ENCODE data around the gene CSRP3.

Gene CSRP3

DNA sequence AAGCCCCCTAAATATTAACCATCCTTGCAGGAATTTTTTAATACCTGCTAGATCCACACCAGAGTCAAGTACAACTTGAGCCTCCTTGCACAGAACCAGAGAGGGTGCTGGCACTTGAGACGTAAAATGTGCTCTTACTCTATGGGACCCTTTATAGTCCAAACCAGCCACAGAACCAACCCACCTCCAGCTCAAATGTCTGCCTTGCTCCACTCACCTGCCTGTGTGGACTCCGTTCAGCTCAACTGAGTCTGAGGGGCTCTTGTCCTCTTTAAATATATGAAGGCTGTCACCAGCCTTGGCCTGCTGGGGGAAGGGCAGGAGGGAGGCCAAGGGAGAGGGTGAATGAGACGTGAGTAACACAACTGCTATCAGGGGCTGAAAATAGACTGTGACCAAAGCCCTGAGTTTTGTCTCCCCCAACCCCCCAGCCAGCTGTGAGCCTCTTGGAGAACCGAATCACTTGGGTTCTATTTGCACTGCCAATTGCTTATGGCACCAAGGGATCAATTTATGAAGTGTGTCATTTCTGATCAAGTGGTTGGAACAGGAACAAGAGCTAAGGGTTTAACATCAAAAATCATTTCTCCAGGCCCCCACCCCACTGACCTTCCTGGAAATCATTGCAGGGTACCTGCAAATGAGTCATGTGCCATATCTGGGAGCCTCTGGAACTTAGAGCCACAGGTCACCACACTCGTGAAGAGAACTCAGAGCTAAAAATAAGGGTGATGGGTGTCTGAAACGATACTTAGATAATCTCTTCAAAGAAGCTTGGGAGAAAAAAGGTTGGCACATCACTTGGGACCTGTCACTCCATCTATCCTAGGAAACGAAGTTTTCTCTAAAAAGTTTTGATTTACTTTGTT lies at the start of gene CSRP3:
Gene CSRP3, minus strand, starts transcription at position 247 of the 869 bp plus-strand sequence. CDS start 9,535 bp downstream, outside the sequence.
- no peak for DNase-seq
- in situ Hi-C loops (cut with MboI; ENCODE audit: low pct_unique_long_range_greater_than_20kb, low sequenced_read_pairs) = no loop called here

DNA sequence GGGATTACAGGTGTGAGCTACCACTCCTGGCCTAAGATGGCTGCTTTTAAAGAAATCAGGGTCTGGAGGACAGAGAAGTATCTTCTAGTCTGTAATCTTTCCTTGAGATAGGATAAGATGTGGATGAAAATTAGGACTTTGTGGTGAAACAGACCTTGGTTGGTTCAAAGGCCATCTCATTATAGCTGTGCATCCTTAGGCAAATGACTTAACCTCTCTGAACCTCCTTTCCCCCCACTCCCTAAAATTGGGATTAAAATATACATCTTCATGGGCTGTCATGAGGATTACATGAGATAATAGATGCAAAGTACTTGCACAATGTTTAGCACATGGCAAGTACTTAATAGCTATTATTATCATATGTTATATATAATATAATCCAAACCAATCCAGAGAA lies 49.8 kb upstream of the CSRP3 start:
- in situ Hi-C loops (cut with MboI; ENCODE audit: low pct_unique_long_range_greater_than_20kb, low sequenced_read_pairs) = no loop called here

DNA sequence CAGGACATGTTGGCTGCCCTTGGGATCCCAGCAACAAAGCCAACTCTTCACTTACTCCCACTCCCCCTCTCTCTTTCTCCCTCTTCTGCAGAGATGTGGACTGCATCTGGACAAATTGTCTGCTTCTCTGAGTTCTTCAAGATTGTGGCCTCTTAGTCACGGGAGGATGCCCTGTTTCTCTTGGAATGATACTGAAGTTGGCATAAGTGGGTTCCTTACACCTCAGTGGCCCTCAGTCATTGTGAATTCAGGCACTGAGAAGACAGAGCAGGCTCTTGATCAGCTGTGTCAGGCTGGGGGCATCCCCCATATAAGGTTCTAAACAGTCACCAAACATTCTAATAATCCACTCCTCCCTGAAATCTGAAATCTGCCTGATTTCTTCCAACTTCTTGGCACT lies 45.0 kb upstream of the CSRP3 start:
- no peak for DNase-seq
- in situ Hi-C loops (cut with MboI; ENCODE audit: low pct_unique_long_range_greater_than_20kb, low sequenced_read_pairs) = no loop called here

More for the DNA sequence above, 49.8 kb upstream of the CSRP3 start:
- DNase-seq = no peak

DNA sequence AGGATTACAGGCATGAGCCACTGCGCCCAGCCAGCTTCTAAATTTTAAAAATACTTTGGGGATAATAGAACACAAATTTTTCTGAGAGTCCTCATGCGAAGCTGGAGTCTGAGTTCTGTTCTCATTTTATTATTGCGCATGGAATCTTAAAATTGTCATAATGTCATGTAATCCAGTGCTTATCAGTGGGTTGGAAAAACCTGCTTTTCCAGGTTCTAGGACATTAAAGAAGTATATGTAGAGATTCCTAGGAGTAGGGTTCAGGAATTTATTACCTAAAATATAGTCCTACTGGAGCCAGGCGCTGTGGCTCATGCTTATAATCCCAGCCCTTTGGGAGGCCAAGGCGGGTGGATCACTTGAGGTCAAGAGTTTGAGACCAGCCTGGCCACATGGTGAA lies 43.6 kb upstream of the CSRP3 start:
- in situ Hi-C loops (cut with MboI; ENCODE audit: low pct_unique_long_range_greater_than_20kb, low sequenced_read_pairs) = no loop called here
- DNase-seq = no peak

DNA sequence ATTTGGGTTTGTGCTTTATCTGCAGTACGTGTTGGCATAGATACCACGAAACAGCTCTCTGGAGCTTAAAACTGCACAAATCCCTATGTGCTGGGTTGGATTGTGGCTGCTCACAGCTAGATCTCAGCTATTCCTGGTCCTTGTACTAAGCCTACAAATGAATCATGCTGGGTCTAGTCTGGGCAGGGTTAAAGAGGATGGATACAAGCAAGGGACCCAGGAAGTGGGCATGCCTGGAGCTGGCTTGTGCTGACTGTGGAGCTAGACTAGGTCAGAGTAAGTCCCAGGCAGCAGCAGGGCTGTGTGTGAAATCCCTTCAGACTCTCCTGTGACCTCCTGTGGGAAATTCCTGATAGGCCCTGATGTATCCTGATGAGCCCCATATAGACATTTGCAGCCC lies 42.8 kb upstream of the CSRP3 start:
- DNase-seq = no peak
- in situ Hi-C loops (cut with MboI; ENCODE audit: low pct_unique_long_range_greater_than_20kb, low sequenced_read_pairs) = no loop called here

DNA sequence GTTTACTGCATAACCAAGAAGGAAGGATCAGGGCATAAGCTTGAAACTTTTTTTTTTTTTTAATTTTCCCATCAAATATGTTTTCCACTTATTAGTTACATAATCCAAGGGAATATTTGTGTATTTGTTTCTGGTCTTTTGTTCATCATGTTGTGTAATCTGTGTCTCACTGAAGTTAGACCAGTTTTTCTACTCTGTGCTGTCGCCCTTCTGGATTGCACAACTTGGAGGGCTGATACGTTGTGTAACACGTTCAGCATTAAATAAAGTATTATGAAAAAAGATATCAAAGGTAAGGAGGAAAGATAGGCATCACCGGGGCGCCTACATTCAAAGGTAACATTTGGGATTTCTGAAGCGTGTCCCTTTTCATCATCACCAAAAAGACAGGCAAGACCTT lies 42.3 kb upstream of the CSRP3 start:
- in situ Hi-C loops (cut with MboI; ENCODE audit: low pct_unique_long_range_greater_than_20kb, low sequenced_read_pairs) = no loop called here
- DNase-seq = no peak

DNA sequence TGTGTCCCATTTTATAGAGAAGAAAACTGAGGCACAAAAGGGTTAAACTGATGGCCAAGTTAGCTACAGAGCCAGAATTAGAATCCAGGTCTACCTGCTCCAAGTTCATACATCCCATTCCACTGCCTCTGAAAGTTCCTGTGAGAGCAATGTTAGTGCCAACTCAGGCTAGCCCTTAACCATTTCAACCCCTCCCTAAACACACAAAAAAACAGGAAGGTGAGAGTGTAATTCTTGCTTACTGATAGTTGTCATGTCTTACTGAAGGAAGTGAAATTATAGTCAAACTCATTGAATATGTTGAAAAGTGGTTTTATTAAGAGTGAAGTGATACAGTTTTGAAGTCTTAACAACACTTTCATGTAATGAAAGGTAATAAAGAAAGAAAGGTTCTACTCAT lies 41.8 kb upstream of the CSRP3 start:
- in situ Hi-C loops (cut with MboI; ENCODE audit: low pct_unique_long_range_greater_than_20kb, low sequenced_read_pairs) = no loop called here
- no peak for DNase-seq

DNA sequence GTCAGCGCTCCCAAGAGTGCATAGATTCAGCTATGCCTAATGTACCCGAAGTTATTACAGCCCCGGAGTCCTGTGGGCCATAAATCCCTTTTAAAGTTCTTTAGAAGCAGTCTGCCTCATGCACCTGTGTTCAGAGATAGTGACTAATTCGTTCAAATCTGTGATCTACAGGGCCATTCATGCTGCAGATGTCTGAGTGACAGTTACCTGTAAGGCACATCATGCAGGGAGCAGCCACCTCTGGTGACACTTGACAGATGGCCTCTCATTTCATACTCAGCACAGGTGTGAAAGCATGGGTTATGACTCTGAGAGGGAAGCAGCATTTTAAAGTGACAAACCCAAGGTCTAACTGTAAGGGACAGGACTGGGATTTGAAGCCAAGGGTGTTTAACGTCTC lies 41.4 kb upstream of the CSRP3 start:
- no peak for DNase-seq
- in situ Hi-C loops (cut with MboI; ENCODE audit: low pct_unique_long_range_greater_than_20kb, low sequenced_read_pairs) = no loop called here

DNA sequence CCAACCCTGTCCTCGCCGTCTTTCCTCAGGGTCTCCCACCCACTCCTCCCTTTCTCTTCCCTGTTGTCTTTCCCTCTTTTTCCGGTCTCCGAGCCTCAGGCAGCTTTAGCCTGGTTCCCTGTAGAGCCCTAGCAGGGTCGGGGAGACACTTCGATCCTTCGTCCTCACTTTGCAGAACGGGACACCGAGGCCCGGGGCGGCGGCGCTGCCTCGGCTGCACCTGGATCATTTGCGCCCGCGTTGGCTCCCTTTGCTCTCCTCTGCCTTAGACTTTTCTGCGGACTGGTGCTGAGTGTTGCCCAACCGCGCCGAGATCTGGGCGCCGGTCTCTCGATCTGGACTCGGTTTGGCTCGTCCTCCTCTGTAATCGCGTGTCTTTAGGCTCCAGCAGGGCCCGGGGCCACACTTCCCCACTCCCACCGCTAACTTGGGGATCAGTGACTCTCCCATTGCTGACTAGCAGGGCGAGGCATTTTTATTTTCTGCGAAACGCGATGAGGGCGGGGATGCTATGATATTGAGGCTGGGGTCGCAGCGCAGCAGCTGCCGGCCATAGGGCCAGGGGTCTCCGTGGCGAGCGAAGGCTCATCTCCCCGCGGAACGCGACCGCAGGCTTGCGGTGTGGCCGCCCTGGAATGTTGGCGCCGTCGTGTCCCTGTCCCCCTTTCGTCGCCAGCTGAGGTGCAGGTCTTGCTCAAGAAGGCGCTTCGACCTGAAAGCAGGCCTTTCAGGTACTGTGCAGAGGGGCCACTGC lies 40.6 kb upstream of the CSRP3 start:
- in situ Hi-C loops (cut with MboI; ENCODE audit: low pct_unique_long_range_greater_than_20kb, low sequenced_read_pairs) = no loop called here
- no peak for DNase-seq

DNA sequence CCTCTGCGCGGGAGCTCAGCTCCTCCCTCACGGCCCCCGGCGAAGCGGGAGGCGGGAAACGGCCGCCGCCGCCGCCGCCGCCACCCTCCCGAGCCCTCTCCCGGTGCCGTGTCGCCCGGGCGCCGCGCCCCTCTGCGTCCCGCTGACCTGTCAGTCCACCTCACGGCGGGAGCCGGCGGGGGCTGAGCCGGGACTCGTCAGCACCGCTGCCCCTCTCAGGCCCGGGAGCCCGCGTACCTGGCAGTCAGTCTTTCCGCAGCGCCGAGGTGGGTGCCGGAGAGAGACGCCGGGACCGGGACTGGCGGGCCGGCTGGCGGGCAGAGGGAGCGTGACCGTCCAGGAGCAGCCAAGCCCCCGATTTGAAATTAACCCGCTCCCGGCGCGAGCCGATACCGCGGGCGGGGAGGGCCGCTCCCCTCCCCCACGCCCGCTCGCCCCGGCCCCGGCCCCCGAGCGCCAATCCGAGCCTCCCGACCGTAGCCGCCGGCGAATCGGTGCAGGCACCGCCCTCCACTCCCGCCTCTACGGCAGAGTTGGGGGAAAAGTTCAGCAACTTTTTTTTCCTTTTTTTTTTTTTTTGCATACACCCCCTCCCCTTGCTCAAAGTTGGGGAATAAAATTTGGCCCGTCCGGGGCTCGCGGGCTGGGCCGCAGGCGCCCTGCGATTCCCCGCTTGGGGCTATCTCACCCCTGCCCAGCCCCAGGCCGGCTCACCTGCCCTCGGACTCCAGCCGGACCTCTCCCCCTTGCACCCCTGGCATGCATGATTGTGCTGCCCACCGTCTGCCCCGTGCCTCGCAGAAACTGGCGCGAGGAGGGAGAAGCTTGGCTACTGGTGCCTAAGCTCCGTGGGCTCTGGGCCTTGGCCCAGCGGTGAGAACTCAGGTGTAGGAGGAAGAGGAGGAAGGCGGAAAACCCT lies 39.7 kb upstream of the CSRP3 start:
- in situ Hi-C loops (cut with MboI; ENCODE audit: low pct_unique_long_range_greater_than_20kb, low sequenced_read_pairs) = no loop called here

DNA sequence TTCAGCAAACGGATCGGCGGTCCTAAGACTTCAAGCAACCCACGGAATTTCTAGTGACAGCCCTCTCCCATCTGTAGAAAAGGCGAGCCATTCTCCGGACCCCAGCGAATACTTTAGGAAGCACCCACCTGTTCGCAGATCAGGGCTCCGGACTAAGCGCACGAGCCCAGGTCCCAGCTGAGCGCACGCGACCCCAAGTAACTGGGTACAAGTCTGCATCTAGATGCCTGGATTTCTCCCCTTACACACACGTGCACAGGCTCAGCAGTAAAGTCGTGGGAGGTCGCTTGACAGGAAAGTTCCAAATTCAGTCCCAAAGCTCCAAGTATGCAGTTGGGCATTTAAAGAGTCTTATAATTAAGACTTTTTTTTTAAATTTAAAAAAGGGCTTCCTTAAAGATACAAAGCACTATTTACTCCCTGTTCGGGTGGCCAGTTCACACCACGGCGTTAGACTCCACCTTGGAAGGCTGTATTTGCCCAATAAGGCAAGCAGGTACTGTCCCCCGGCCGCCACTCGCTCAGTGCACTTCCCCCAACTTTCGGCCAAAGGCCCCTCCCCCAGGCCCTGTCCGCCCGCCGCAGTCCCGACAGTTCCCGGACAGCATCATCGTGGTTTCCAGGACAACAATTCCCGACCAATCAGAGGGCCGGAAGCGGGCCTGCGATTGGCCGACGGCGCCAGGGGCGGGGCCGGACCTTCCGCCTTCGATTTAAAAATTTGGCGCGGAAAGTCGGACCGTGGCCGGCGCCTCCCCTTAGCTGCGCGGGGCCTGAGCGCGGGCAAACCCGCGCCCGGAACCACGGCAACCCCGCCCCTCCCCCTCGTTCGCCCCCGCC lies 38.9 kb upstream of the CSRP3 start, which contains the start of gene E2F8:
Gene E2F8, minus strand, starts transcription at position 526 of the 840 bp plus-strand sequence. CDS start 824 bp downstream, outside the sequence.
- in situ Hi-C loops (cut with MboI; ENCODE audit: low pct_unique_long_range_greater_than_20kb, low sequenced_read_pairs) = no loop called here

More for the DNA sequence above, 39.7 kb upstream of the CSRP3 start:
- DNase-seq = peak; percentile 63

DNA sequence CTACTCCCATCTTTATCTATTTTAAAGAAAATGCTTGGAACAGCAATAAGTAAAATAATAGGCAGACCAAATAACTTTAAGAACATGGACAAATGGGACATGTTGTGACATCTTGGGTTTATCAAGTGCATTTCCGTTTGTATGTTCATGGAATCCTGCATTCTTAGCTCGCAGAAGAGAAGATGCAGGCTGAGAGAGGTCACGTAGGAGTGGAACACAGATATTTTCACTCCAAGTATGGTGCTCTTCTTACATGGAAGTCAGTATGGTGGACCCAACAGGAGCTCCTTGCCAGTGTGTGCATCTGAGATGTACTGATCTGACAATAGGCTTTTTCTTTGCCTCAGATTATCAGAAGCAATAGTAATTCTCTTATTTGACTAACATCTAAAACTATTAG lies 37.3 kb upstream of the CSRP3 start:
- peak; percentile 15 for DNase-seq
- in situ Hi-C loops (cut with MboI; ENCODE audit: low pct_unique_long_range_greater_than_20kb, low sequenced_read_pairs) = no loop called here

More for the DNA sequence above, 38.9 kb upstream of the CSRP3 start, which contains the start of gene E2F8:
- DNase-seq = peak; percentile 98

DNA sequence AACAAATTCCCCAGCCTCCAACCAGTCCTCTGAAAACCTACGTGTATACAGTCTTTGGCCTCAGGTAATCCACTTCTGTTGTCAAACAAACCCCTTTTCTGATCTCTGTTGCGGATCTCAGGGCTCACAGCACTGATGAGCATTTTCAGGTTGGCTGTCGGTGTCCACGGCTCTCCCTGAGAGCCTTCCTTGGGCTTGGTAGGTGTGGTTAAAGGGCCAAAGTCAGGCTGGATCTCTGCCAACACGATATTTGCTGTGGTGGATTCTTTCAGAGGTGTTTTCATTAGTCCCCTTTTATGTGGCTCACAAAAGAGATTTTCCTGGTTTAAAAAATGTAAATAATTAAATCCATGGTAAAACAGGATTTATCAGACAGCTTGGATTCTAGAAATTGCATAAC lies 36.0 kb upstream of the CSRP3 start:
- in situ Hi-C loops (cut with MboI; ENCODE audit: low pct_unique_long_range_greater_than_20kb, low sequenced_read_pairs) = no loop called here
- DNase-seq = no peak

DNA sequence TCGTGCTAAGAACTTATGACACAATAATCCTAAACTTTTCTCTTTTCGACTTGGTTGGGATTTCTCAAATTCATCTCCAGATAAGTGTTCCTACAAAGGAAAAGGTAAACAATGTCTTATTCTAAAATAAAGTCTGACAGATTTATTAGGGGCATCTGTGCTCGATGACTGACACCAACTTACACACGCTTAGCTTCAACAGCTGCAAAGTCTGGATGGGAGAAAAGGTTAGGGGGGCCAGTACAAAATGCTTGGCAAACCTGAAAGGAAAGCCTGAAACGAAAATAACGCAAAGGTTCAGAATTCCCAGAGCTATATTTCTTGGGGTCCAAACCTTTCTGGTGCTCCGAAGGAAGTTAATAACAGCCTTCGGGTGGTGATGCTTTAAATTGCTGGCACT lies 35.6 kb upstream of the CSRP3 start:
- no peak for DNase-seq
- in situ Hi-C loops (cut with MboI; ENCODE audit: low pct_unique_long_range_greater_than_20kb, low sequenced_read_pairs) = no loop called here

DNA sequence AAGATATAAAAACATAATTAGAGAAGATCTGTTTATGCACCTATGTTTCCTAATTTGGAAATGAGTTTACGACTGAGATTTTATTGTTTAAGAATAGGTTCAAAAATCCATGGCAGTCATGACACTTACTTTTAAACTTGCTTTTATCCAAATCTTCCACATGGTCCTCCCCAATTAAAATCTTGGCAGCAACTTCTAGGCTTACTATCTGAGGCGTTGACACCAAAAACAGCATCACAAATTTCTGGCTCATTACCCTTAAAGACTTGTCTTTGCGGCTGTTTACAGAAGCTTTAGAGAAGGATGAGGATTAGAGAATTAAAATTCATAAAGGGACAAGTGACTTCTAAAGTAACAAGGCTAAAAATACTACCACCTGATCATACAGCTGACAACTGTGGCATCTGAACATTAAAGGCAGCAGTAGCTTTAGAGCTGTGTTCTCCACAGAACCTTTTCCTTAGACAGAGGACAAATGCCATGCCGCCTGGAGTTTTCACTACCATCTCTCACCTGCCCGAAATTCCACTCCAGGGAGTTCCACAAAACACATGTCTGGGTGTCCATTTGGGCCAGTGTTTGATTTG lies 32.5 kb upstream of the CSRP3 start:
- no peak for DNase-seq
- in situ Hi-C loops (cut with MboI; ENCODE audit: low pct_unique_long_range_greater_than_20kb, low sequenced_read_pairs) = no loop called here

DNA sequence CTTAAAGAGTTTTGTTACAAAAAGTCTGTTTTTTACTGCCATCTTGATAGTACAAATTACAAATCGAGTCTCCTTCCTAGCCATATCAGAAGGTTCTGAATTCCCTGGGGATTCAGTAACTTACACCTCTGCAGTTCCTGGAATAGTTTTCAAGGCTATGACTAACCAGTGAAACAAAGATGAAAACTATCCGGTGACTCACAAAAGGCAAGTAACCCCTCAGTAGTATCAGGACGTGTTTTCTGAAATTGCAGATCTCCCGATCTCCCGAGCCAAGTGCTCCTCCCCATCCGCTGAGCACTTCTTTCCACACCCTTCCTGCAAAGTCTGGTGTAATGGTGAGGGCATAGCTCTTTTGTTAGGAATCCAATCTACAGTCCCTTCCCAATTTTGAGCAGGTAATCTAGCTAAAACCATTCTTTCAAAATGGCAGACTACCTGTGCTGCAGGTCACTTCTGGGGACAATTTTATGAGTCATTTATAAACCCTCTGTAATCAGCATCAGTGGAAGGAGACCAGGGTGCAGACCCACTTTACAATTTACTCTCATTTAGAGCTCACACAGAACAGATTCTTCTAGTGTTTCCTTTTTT lies 31.2 kb upstream of the CSRP3 start:
- in situ Hi-C loops (cut with MboI; ENCODE audit: low pct_unique_long_range_greater_than_20kb, low sequenced_read_pairs) = no loop called here
- no peak for DNase-seq

DNA sequence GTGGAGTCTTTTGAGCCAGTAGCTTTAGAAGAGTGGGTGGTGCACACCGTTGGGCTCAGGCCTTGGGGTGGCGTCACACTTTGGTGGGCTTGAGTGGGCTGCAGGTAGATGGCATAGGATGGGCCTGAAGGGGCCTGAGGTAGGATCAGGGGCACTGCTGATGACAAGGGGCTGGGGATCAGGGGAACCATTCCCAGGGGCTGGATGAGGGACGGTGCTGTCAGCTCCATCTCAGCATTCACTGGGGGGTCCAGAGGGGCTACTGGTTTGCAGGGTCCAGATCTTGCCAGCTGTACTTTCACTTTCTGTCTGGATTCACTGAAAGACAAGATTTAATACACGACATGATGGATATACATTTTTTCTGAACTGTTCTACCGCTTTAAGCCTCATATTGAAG lies 27.9 kb upstream of the CSRP3 start:
- no peak for DNase-seq
- in situ Hi-C loops (cut with MboI; ENCODE audit: low pct_unique_long_range_greater_than_20kb, low sequenced_read_pairs) = no loop called here

DNA sequence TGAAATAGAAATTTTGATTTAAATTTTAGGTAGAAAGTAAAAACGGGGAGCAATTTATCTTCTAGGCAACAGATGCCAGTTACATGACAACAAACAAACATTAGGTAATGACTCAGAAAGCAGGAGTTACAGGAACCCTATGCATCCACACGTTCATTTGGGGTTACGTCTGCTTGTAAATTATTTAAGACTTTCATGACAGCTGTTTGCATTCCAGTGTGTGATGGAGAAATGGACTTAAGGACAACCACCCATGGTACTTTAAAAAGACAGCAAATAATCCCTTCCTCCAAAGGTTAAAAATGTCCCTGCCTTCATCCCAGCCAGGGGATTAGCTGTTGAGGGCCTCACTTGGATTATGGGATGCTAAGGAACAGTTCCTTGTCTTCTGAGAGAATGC lies 27.2 kb upstream of the CSRP3 start:
- in situ Hi-C loops (cut with MboI; ENCODE audit: low pct_unique_long_range_greater_than_20kb, low sequenced_read_pairs) = no loop called here
- no peak for DNase-seq
